HG03520 (cell line): ENCODE measurements around the gene GRIP1.

ENCODE experiments used
- ATAC-seq: cut with Tn5 transposase; IDR thresholded peaks from one replicate; pipeline ENCODE4 v1.9.1; 2021; ENCODE audit warnings: mild to moderate bottlenecking, moderate library complexity; ENCODE audit not compliant: unreplicated experiment

GRIP1 gene

DNA sequence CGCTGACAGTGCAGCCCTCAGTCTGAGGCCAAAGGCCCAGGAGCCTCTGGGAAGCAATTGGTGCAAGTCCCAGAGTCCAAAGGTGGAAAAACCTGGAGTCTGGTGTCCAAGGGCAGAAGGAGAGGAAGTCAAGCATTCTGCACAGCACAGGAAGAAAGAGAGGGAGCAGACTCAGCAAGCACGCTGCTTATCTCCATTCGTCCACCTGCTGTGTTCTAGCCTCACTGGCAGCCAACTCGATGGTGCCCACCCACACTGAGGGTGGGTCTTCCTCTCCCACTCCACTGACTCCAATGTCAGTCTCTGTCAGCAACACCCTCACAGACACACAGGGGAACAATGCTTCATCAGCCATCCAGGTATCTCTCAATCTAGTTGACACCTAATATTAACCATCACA, 337.8 kb downstream of the GRIP1 start:
- ATAC-seq, result no peak

DNA sequence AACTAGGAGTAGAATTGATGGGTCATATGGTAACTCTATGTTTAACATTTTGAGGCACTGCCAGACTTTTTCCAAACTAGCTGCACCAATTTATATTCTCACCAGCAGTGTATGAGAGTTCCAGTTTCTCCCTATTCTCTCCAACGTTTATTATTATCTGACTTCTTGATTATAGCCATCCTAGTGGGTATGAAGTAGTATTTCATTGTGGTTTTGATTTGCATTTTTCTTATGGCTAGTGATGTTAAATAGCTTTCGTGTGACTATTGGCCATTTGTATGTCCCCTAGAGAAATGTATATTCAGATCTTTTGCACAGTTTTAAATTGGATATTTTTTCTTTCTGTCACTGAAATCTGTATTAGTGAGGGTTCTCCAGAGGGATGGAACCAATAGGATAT, 338.7 kb downstream of the GRIP1 start:
- ATAC-seq, result no peak

DNA sequence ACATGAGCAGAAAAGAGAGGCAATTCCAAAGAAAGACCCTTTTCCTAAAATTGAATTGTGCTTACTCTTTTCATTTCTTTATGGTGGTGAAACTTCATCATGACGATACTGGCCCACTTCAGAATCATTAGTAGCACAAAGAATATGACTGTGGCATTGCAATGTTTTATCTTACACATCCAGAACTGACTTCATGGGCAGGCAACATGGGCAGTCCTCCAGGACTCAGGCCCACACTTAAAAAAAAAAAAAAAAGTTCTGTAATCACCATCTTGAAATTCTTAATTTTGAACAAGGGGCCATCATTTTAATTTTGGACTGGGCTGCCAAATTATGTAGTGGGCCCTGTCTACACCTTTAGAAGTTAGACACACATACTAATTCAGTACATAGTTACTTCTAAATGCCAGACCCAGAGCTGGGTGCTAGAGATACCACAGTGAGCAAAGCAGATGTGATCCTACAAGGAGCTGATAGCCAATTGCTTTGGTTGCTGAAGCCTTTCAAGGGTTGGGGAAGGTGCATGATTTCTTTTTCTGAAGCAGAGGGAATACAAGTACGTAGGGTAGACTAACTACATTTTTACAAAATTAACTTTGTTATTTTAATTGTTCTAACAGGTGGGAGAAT, 341.4 kb downstream of the GRIP1 start:
- ATAC-seq, result no peak

DNA sequence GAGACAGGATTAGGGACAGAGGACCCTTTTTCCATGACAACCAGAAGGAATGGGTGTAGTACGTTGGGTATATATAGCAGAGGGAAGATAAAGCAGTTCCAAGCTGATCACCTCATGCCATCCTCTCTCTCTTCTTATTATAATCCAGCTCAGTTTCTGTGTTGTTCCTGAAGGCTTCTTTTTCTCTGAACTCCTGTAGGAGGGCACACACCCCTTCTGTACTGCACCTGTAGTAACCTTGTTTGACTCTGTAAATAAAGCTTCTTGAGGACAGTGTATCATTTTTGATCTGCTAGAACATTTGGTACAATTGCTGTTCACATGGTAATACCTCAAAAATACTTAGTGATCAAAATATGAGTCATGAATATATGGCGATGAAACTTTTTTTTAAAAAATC, 343.1 kb downstream of the GRIP1 start:
- ATAC-seq, result no peak

DNA sequence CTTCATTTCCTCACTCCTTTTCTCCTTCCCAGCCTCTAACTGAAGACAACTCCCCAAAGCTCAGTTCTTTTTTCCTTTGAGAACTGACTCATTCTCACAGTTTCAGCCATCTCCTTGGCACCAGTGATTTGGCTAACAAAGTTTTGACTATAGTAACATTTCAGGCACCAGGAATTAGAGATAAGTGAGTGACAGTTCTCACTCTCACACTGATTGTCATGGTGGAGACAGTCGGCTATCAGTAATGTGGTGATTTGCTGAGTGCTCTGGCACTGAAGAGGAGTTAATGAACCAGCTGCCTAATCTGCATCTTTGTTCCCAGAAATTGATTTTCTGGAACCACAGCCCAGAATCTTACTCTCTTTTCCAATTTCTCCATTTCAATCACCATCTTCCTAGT, 347.1 kb downstream of the GRIP1 start:
- no peak for ATAC-seq

DNA sequence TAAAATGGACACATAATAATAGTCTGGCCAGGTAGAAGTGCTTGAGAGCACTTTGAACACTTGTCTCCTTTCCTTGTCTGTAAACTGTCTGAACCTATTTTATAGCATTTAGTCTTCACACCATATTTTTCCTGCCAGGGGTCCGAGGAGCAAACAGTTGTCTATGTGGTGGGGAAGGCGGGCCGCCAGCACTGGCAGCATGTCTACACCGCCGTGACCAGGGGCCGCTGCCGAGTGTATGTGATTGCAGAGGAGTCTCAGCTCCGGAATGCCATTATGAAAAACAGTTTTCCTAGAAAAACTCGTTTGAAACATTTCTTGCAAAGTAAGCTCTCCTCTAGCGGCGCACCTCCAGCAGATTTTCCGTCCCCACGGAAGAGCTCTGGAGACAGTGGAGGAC, 347.9 kb downstream of the GRIP1 start:
- no peak for ATAC-seq

DNA sequence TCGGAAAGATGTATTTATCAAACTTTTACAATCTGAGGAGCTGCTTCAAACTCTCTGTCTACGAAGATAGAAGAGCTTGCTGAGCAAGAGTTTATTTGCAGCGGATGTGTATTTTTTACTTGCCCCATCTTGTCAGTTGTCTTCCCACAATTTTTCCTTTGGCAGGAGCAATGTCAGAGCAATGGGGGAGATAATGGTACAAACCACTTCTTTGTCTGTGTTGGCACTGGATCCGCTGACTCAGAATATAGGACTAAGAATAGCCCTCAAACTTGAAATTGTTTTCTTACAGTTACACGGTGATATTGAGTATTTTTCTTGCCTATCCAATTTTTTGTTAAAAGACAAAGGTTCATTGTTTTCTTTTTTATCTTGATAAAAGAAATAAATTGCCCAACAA, 348.9 kb downstream of the GRIP1 start:
- no peak for ATAC-seq

DNA sequence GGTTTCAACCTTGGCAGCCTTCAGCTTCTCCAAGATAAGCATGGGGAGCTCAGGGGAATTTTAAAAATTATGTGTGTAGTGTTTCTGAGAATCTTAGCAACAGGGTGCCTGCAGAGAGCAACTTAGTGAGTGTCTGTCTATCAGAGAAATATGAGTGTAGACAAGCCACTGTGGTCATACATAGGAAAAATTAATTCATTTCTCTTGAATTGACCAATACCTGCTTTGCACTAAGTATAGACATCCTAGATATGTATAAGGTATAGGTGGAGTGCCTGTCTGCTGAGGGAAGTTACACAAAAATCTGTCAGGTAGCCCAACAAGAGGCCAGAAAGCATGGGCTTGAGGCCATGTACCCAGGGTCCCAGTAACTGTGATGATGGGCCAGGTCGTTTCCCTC, 355.9 kb downstream of the GRIP1 start:
- no peak for ATAC-seq

DNA sequence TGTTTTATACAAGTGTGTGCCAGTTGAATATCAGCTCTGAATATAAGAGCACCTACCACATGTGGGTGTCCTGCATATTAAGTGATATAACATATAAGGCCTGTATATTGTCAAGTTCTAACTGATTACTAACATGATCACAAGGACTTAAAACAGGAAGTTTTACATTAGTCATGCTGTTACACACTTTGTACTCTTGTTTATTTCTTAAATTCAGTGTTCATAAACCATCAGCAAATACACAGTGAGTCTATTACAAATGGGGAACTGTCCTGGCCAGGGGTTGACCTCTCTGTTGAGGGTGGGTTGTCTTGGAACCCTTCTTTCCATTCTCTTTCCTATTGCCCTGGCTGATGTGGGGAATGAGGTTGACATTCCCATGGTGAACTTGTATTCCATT, 357.4 kb downstream of the GRIP1 start:
- no peak for ATAC-seq

DNA sequence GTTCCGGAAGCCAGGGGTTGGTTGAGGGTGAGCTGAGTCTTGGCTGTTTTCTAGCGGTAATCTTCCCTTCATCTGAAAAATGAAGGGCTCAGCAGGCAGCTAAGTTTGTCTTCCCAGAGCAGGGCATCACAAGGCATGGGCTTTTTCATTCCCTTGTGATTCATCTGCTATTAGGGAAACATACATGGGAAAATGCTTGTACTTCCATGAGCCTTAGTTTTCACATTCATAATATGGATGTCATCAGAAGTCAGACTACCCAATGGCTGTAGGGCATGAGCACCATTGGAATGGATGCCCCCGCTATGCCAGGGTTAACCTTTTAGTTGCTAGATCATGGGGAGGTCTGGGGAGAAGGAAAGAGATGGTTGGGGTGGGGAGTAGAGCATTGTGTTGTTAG, 357.9 kb downstream of the GRIP1 start:
- no peak for ATAC-seq

DNA sequence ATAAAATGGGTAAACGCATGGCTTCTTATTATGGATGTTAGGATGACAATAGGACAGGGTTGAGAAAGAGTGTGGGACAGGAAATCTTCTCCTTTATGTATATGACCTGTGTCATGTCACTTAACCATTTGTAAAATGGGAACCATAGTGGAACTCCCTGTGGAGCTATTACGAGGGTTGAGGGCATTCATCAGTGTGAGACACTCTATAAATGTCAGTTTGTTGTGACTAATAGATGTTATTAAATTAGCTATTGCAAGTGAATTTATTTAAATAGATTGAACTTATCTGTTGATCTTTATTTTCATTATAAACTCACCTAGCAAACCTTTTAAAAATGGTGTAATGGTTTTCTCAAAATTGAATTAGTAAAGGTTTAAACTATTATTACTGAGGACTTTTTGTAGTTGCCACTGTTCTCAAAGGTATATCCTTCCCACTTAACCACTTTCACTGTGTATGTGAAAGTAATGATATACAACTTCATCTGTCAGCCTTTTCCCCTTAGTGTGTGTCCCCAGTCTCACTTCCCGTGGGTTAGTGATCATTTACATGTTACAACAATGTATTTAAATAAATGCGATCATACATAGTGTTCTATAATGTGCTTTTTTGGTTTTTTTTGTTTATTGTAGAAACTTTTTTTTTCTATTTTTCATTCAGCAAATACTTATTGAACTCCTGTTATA, 359.5 kb downstream of the GRIP1 start:
- ATAC-seq, result no peak

DNA sequence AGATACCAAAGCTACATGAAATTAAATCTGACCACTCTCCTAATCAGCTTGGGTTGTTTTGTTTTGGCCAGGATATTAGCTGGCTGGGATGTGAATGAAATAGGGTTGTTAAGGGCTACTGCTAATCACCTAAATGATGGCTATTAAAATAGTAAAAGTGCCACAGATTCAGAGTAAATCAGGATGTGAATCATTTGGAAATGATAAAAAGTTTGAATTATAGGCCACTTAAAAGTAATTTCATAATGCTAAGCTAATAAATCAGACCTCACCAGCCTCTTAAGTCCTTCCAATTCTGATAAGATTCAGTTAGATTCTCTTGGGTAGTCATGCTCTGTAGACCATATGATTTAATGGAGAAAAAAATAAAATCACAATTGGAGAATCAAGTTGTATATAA, 364.6 kb downstream of the GRIP1 start:
- ATAC-seq, result no peak

DNA sequence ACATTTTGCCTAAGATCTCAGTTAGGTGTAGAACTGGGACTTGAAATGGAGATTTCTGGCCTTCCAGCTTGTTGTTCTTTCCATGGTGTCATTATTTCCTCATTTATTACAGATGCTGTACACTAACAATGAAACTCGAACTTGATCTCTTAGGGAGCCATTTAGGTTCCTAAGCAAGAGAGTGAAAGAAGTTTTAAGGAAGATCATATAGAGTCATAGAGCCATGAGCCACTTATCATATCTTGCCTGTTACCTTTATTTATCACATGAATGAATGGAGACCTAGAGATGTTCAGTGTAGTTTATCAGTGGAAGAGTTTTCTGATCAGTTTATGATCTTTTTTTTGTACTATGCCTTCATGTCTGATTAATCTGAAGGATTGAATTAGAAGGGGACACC, 366.7 kb downstream of the GRIP1 start:
- ATAC-seq, result no peak

DNA sequence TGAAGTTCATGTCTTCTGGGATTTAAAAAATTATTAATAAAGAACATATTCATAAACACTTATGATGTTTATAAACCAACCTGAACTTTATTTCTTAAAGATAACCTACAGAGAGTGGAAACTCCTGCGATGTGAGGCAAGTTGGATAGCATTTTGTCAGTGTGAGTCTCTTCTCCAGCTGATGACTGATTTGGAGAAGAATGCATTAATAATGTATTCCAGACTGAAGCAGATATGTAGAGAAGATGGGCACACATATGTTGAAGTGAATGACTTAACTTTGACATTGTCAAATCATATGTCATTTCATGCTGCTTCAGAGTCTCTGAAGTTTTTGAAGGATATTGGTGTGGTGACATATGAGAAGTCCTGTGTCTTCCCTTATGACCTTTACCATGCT, 369.3 kb downstream of the GRIP1 start:
- no peak for ATAC-seq

DNA sequence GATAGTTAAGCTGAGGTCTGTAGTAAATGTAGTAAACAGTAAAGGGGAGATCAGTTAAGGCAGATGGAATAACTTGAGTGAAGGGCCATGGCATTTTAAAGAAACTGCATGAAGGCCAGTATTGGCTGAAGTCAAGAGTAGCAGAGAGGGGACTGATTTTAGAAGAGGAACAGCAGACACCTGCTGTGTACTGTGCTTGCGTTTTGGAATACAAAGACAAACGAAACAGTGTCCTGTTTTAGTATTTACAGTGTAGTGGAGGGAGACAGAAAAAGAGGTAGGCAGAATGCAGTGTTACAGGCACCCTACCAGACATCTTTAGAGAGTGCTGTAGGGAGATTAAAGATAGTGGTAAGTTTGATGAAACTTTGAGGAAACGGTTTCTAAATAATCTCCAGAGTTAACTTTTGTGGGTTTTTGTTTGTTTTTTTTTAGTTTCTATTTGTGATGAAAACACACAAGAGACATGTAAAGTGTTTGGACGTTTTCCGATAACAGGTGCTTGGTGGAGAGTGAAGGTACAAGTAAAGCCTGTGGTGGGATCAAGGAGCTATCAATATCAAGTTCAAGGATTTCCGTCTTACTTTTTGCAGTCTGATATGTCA, 374.5 kb downstream of the GRIP1 start:
- ATAC-seq, result no peak

DNA sequence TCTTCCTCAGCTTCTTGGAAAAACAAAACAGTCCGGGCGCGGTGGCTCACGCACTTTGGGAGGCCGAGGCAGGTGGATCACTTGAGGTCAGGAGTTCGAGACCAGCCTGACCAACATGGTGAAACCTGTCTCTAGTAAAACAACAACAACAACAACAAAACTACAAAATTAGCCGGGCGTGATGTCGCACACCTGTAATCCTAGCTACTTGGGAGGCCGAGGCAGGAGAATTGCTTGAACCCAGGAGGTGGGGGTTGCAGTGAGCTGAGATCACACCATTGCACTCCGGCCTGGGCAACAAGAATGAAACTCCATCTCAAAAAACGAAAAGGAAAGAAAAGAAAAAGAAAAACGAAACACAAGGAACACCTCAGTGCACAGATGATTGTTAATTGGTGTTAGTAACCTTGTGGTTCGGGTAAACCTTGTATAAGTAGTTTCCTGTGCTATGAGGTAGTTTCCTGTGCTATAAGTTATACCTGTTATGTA, 375.5 kb downstream of the GRIP1 start:
- peak; percentile 42 for ATAC-seq

DNA sequence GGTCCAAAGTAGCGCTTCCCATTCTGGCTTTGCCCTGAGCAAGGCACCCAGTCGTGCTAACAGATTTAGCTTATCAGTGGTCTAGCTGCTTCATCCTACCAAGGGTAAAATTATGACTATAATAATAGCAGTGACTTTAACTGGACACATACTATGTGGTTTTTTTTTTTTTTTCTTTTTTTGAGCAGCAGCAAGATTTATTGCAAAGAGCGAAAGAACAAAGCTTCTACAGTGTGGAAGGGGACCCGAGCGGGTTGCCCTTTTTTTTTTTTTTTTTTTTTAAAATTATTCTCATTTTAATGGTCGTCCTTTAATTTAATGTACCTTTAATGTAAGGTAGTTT, 376.1 kb downstream of the GRIP1 start:
- ATAC-seq, result no peak

DNA sequence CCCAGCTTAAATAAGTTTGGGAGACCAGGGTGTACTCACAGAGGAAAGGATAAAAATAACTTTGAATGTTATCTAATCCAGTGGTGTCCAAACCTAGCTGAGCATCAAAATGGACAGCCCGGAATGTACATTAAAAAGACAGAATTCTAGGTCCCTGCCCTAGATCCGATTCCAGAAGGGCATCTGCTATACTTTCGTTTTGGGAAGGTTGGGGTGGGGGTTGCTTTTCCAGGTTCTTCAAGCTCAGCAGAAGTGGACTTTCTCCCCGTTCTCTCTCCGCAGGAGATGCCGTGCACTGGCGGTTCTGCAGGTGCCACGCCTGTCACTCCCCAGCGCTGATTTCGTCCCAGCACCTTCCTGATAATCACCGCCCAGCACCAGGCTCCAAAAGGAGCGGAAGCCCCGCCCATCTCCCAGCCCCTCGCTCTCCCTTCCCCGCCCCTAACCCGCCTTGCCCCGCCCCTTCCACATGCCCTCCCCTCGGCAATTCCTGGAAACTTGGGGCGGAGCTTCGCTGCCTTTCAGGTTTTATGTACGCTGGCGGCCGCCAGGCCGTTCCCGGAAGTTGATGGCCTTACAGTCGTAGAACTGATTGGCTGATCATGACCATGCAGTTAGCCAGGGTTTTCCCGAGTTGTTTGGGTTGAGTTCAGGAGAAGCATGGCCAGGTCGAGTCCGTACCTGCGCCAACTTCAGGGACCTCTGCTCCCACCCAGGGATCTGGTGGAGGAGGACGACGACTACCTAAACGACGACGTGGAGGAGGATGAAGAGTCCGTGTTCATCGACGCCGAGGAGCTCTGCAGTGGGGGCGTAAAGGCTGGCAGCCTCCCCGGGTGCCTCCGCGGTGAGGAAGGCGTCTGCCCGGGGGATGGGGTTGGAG, 376.7 kb downstream of the GRIP1 start, which contains the start of gene HELB:
Gene HELB, plus strand, starts transcription at position 550 of the 883 bp plus-strand sequence. Its CDS starts 111 bp downstream, at position 661.
- ATAC-seq, result peak; percentile 89

DNA sequence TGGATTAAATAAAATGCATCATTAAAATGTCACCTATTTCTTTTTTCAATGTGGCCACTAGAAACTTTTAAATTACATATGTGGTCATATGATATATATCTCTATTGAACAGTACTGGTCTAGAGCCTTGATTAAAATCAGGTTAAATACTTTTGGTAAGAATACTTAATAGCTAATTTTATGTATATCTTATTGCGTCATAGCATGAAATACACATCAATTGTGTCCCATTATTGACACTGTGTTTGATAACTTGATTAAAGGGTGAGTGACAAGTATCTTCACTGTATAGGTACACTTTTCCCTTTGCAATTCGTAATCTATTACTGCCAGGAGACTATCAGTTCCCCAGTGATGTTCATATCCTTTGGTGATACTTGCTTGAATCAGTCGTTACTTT, 381.0 kb downstream of the GRIP1 start:
- ATAC-seq, result no peak
